ENCODE results near the gene DNAJC16.

GRCh38 chr1:15508700-15509487 lies 17.8 kb upstream of the DNAJC16 start:
- TF ChIP-seq CTCF (IDR thresholded peaks at IDR 0.05) (no peak), POLR2A (IDR thresholded peaks at IDR 0.05) (no peak)
